ENCODE results near the gene IMMP2L. TPM values are rescaled to one million over a fixed set of nuclear protein-coding genes. Genes with fewer than 3 reads are reported as not detected.

IMMP2L gene
- total RNA-seq, 1 donor from 2014 or later, result 13.6 TPM

GRCh38 chr7:111429781-111430180 lies 132.5 kb downstream of the IMMP2L start:
- intact Hi-C loops (cut with DNase I), result no loop called here
- DNase-seq, result no peak
- ATAC-seq (ENCODE audit: poor library complexity), result no peak

- ATAC-seq (ENCODE audit: poor library complexity) (no peak), DNase-seq (no peak)
- intact Hi-C loops (cut with DNase I), result no loop called here
Observed at GRCh38 chr7:111424768-111425167, 137.5 kb downstream of the IMMP2L start.

GRCh38 chr7:111414374-111414773 lies 147.9 kb downstream of the IMMP2L start:
- no peak for ATAC-seq (ENCODE audit: poor library complexity)
- intact Hi-C loops (cut with DNase I), result no loop called here
- no peak for DNase-seq

GRCh38 chr7:111413739-111414138 lies 148.6 kb downstream of the IMMP2L start:
- peak; percentile 54 for DNase-seq
- ATAC-seq (ENCODE audit: poor library complexity), result peak; percentile 68
- intact Hi-C loops (cut with DNase I), result no loop called here

GRCh38 chr7:111410899-111411298 lies 151.4 kb downstream of the IMMP2L start:
- DNase-seq (no peak), ATAC-seq (ENCODE audit: poor library complexity) (no peak)
- intact Hi-C loops (cut with DNase I), result no loop called here

- ATAC-seq (ENCODE audit: poor library complexity) (no peak), DNase-seq (no peak)
- intact Hi-C loops (cut with DNase I), result no loop called here
Observed at GRCh38 chr7:111409714-111410422, 152.4 kb downstream of the IMMP2L start.

GRCh38 chr7:111408724-111409123 lies 153.6 kb downstream of the IMMP2L start:
- ATAC-seq (ENCODE audit: poor library complexity) (no peak), DNase-seq (no peak)
- intact Hi-C loops (cut with DNase I), result no loop called here

GRCh38 chr7:111407258-111407657 lies 155.0 kb downstream of the IMMP2L start:
- intact Hi-C loops (cut with DNase I), result no loop called here
- DNase-seq (no peak), ATAC-seq (ENCODE audit: poor library complexity) (no peak)

- DNase-seq (no peak), ATAC-seq (ENCODE audit: poor library complexity) (no peak)
- intact Hi-C loops (cut with DNase I), result no loop called here
Observed at GRCh38 chr7:111405621-111406020, 156.7 kb downstream of the IMMP2L start.

- intact Hi-C loops (cut with DNase I), result no loop called here
- DNase-seq, result no peak
Observed at GRCh38 chr7:111401516-111401915, 160.8 kb downstream of the IMMP2L start.

GRCh38 chr7:111400088-111400487 lies 162.2 kb downstream of the IMMP2L start:
- ATAC-seq (ENCODE audit: poor library complexity) (no peak), DNase-seq (no peak)
- intact Hi-C loops (cut with DNase I), result no loop called here

More at GRCh38 chr7:111401516-111401915, 160.8 kb downstream of the IMMP2L start:
- ATAC-seq (ENCODE audit: poor library complexity), result no peak

GRCh38 chr7:111394891-111395290 lies 167.4 kb downstream of the IMMP2L start:
- no peak for DNase-seq
- intact Hi-C loops (cut with DNase I), result no loop called here
- no peak for ATAC-seq (ENCODE audit: poor library complexity)

GRCh38 chr7:111393011-111393754 lies 169.1 kb downstream of the IMMP2L start:
- ATAC-seq (ENCODE audit: poor library complexity) (peak; percentile 73), DNase-seq (no peak)
- intact Hi-C loops (cut with DNase I), result no loop called here

- intact Hi-C loops (cut with DNase I), result no loop called here
- no peak for DNase-seq
- ATAC-seq (ENCODE audit: poor library complexity), result no peak
Observed at GRCh38 chr7:111392294-111392693, 170.0 kb downstream of the IMMP2L start.

- no peak for DNase-seq
- intact Hi-C loops (cut with DNase I), result no loop called here
- no peak for ATAC-seq (ENCODE audit: poor library complexity)
Observed at GRCh38 chr7:111390000-111390399, 172.3 kb downstream of the IMMP2L start.

GRCh38 chr7:111388912-111389311 lies 173.4 kb downstream of the IMMP2L start:
- intact Hi-C loops (cut with DNase I), result no loop called here
- no peak for ATAC-seq (ENCODE audit: poor library complexity)

GRCh38 chr7:111388016-111388415 lies 174.3 kb downstream of the IMMP2L start:
- ATAC-seq (ENCODE audit: poor library complexity) (no peak), DNase-seq (no peak)
- intact Hi-C loops (cut with DNase I), result no loop called here

More at GRCh38 chr7:111388912-111389311, 173.4 kb downstream of the IMMP2L start:
- no peak for DNase-seq

GRCh38 chr7:111384065-111384891 lies 178.0 kb downstream of the IMMP2L start:
- ATAC-seq (ENCODE audit: poor library complexity) (no peak), DNase-seq (no peak)
- intact Hi-C loops (cut with DNase I), result no loop called here

GRCh38 chr7:111383133-111383532 lies 179.2 kb downstream of the IMMP2L start:
- no peak for ATAC-seq (ENCODE audit: poor library complexity)
- intact Hi-C loops (cut with DNase I), result no loop called here

More at GRCh38 chr7:111383133-111383532, 179.2 kb downstream of the IMMP2L start:
- DNase-seq, result no peak
